Dermis microvascular lymphatic vessel endothelial cell (primary cell): Measurements from ENCODE around the gene TJAP1. TPM values are rescaled to one million over a fixed set of nuclear protein-coding genes. Genes with fewer than 3 reads are reported as not detected.
A peak's percentile ranks its signal among the peaks of the same experiment; 100 is the strongest.
"Not testable (repeated sequence)": the region's sequence is repeated elsewhere in the genome, so short reads cannot be mapped to it uniquely, and the experiment has no call there.

Experiments used
- DNase-seq, 2 donors: peaks; one replicate each; pipeline versions ENCODE4 v3.0.0 to v3.0.0-alpha.2; 2010; ENCODE audit warnings: low read depth in 2 of 2
- total RNA-seq: library from RNA; depleted of rRNA; stranded (reverse); fragments of >200 nt; gene quantifications from 2 replicates; pipeline ENCODE4 v1.2.1, GENCODE V29; 2014

TJAP1 gene
- total RNA-seq, 1 donor from 2014 or later: 7.3 TPM

- no peak for DNase-seq
Measured at GRCh38 chr6:43481591-43482236, 4.3 kb downstream of the TJAP1 start.

- no peak for DNase-seq
Measured at GRCh38 chr6:43488667-43489276, 11.4 kb downstream of the TJAP1 start.

- no peak for DNase-seq
Measured at GRCh38 chr6:43489277-43490072, 12.1 kb downstream of the TJAP1 start.

GRCh38 chr6:43490523-43490939, 13.2 kb downstream of the TJAP1 start:
- no peak for DNase-seq

- peak in 1 of 2 donors; percentile 43 for DNase-seq
Measured at GRCh38 chr6:43491750-43492661, 14.6 kb downstream of the TJAP1 start.

- no peak for DNase-seq
Measured at GRCh38 chr6:43492673-43493072, 15.3 kb downstream of the TJAP1 start.

GRCh38 chr6:43493230-43493629, 15.9 kb downstream of the TJAP1 start:
- DNase-seq: no peak

- no peak for DNase-seq
Measured at GRCh38 chr6:43493833-43494232, 16.5 kb downstream of the TJAP1 start.

GRCh38 chr6:43494321-43494720, 17.0 kb downstream of the TJAP1 start:
- DNase-seq: no peak

- DNase-seq: no peak
Measured at GRCh38 chr6:43494766-43495165, 17.4 kb downstream of the TJAP1 start.

GRCh38 chr6:43495409-43495941, 18.1 kb downstream of the TJAP1 start:
- no peak for DNase-seq

- DNase-seq: peak in 1 of 2 donors; percentile 56
Measured at GRCh38 chr6:43496370-43497128, 19.2 kb downstream of the TJAP1 start.

GRCh38 chr6:43497129-43497396, 19.7 kb downstream of the TJAP1 start:
- no peak for DNase-seq

- no peak for DNase-seq
Measured at GRCh38 chr6:43497689-43498088, 20.3 kb downstream of the TJAP1 start.

GRCh38 chr6:43498291-43498690, 20.9 kb downstream of the TJAP1 start:
- DNase-seq: not testable (repeated sequence)

GRCh38 chr6:43499028-43499815, 21.9 kb downstream of the TJAP1 start:
- peak; percentile 87 to 89 for DNase-seq

- DNase-seq: no peak
Measured at GRCh38 chr6:43500921-43501320, 23.6 kb downstream of the TJAP1 start.

- no peak for DNase-seq
Measured at GRCh38 chr6:43502666-43503065, 25.3 kb downstream of the TJAP1 start.

GRCh38 chr6:43503443-43503842, 26.1 kb downstream of the TJAP1 start:
- DNase-seq: no peak
